Endothelial cell of umbilical vein (primary cell): ENCODE data around the gene HPRT1. TPM values are rescaled to one million over a fixed set of nuclear protein-coding genes. Genes with fewer than 3 reads are reported as not detected.

ENCODE experiments used
- BruUV-seq: library from RNA; stranded (reverse); fragments of 400-500 nt; replicated peaks from 2 replicates; lab custom pipeline; 2021; lab: Mats Ljungman, UMichigan
- CTCF ChIA-PET: fragments of 300-600, 350-600 bp; sonication (Branson Sonifier 250); formaldehyde crosslinking; loops from one replicate; lab custom pipeline; 2021; ENCODE audit warnings: antibody characterized with exemption, inconsistent platforms; lab: Charles Lee
- POLR2A ChIA-PET: fragments of 300-600, 350-600 bp; sonication (Branson Sonifier 250); formaldehyde crosslinking; loops from one replicate; lab custom pipeline; 2021; ENCODE audit warnings: antibody characterized with exemption, inconsistent platforms; lab: Charles Lee
- DNase-seq: peaks from one replicate; pipeline ENCODE4 v3.0.0-alpha.2; 2011; ENCODE audit warnings: low read depth, low spot score
- FAIRE-seq: peaks from 2 replicates; lab custom pipeline; 2011; peaks lifted over from hg19 to GRCh38; lab: Jason Lieb, UNC
- H2AFZ ChIP-seq: 2 replicates; pipeline ENCODE4 v1.6.0; 2012; ENCODE audit warnings: low read depth, low read length, control low read depth, inconsistent platforms
- H3K27ac ChIP-seq: 2 replicates; pipeline ENCODE4 v1.5.1; 2011; ENCODE audit warnings: low read depth, mild to moderate bottlenecking, control low read depth, low read length, moderate library complexity; ENCODE audit not compliant: insufficient read depth
- H3K27me3 ChIP-seq, 2 experiments: 2 replicates each; pipeline versions ENCODE4 v1.6.0 to v1.6.1; 2011; ENCODE audit warnings: low read length in 2 of 2, mixed read lengths in 1 of 2; ENCODE audit not compliant: control insufficient read depth in 2 of 2, insufficient read depth in 2 of 2
- H3K36me3 ChIP-seq, 2 experiments: 2 replicates in 1 of 2; 3 replicates in 1 of 2; pipeline ENCODE4 v1.5.1; 2011; ENCODE audit warnings: low read length in 2 of 2, mild to moderate bottlenecking in 1 of 2, moderate library complexity in 1 of 2; ENCODE audit not compliant: control insufficient read depth in 2 of 2, insufficient read depth in 2 of 2; ENCODE audit errors: extremely low read depth in 1 of 2
- H3K4me1 ChIP-seq: 3 replicates; pipeline ENCODE4 v1.5.1; 2011; ENCODE audit warnings: mild to moderate bottlenecking, low read length; ENCODE audit not compliant: control insufficient read depth, insufficient read depth; ENCODE audit errors: extremely low read depth
- H3K4me2 ChIP-seq: 2 replicates; pipeline ENCODE4 v1.6.1; 2011; ENCODE audit warnings: low read length, control low read depth, mixed read lengths; ENCODE audit not compliant: insufficient read depth
- H3K4me3 ChIP-seq, 3 experiments: fragments of 200-600 bp in 1 of 3; sonication (generic), shearing (Covaris generic) in 1 of 3; replicated peaks in 1 of 3; 2 replicates each; pipeline ENCODE4 v1.5.1; 2011 to 2016; ENCODE audit warnings: control low read depth in 3 of 3, low read length in 3 of 3, mild to moderate bottlenecking in 2 of 3, inconsistent platforms in 1 of 3, low read depth in 1 of 3, moderate library complexity in 1 of 3; ENCODE audit not compliant: insufficient read depth in 1 of 3
- H3K79me2 ChIP-seq: 2 replicates; pipeline ENCODE4 v1.6.0; 2012; ENCODE audit warnings: low read length, inconsistent platforms; ENCODE audit not compliant: control insufficient read depth, insufficient read depth
- H3K9ac ChIP-seq: replicated peaks from 2 replicates; pipeline ENCODE3; 2011; ENCODE audit warnings: low read length, control low read depth; ENCODE audit not compliant: insufficient read depth; ENCODE audit errors: extremely low read depth
- H3K9me1 ChIP-seq: replicated peaks from 3 replicates; pipeline ENCODE4 v1.6.0; 2011; ENCODE audit warnings: mild to moderate bottlenecking, low read length; ENCODE audit not compliant: control insufficient read depth, insufficient read depth; ENCODE audit errors: extremely low read depth
- H3K9me3 ChIP-seq: replicated peaks from 2 replicates; pipeline ENCODE4 v1.5.1; 2012; ENCODE audit warnings: low read length, inconsistent platforms; ENCODE audit not compliant: control insufficient read depth, insufficient read depth
- H4K20me1 ChIP-seq: replicated peaks from 2 replicates; pipeline ENCODE3; 2011; ENCODE audit warnings: mild to moderate bottlenecking, low read length; ENCODE audit not compliant: control insufficient read depth, insufficient read depth; ENCODE audit errors: extremely low read depth
- CTCF ChIP-seq, 2 donors: IDR thresholded peaks; 1 replicate in 1 of 2; 2 replicates in 1 of 2; pipeline ENCODE4 v1.5.1; 2011; ENCODE audit warnings: low read length in 2 of 2, mild to moderate bottlenecking in 2 of 2, moderate library complexity in 2 of 2, control low read depth in 1 of 2, inconsistent platforms in 1 of 2, low read depth in 1 of 2; ENCODE audit not compliant: insufficient read depth in 1 of 2; ENCODE audit errors: extremely low read depth in 1 of 2
- EZH2 ChIP-seq: IDR thresholded peaks from 2 replicates; pipeline ENCODE4 v1.6.1; 2012; ENCODE audit warnings: borderline replicate concordance, low read depth, mild to moderate bottlenecking, moderate library complexity, low read length, inconsistent platforms; ENCODE audit not compliant: severe bottlenecking
- GATA2 ChIP-seq: IDR thresholded peaks from 2 replicates; pipeline ENCODE4 v1.7.0; 2011; ENCODE audit warnings: low read depth, mild to moderate bottlenecking, moderate library complexity, mixed read lengths, low read length; ENCODE audit not compliant: insufficient read length, insufficient read depth
- MYC ChIP-seq: IDR thresholded peaks from one replicate; pipeline ENCODE4 v1.6.1; 2011; ENCODE audit warnings: mild to moderate bottlenecking, low read depth, low read length
- POLR2A ChIP-seq: IDR thresholded peaks from 2 replicates; pipeline ENCODE4 v1.6.1; 2012; ENCODE audit warnings: low read depth, mild to moderate bottlenecking, control low read depth, low read length
- POLR2AphosphoS5 ChIP-seq: IDR thresholded peaks from 2 replicates; pipeline ENCODE4 v1.6.1; 2012; ENCODE audit warnings: low read depth, mild to moderate bottlenecking, control low read depth, low read length, moderate library complexity; ENCODE audit not compliant: insufficient read depth
- dilution Hi-C: fragments of 300-500 bp; cut with MboI; formaldehyde crosslinking; loops from one replicate; pipeline ENCODE4 v1.15.0; 2019; ENCODE audit warnings: low sequenced_read_pairs; ENCODE audit not compliant: extremely low pct_ligation_motif_present
- intact Hi-C: fragments of 100-400 bp; cut with micrococcal nuclease; formaldehyde crosslinking; loops from one replicate; pipeline ENCODE4 v1.10.0; 2022
- microRNA counts: library from miRNA; unstranded; fragments of <30 nt; microRNA quantifications from one replicate; lab custom pipeline; 2016
- microRNA-seq: library from miRNA; unstranded; fragments of <30 nt; microRNA quantifications from one replicate; pipeline ENCODE4 v1.2.0, GENCODE V29; 2021; ENCODE audit warnings: borderline number of aligned reads, borderline replicate concordance
- polyA plus RNA-seq, 4 experiments: library from polyadenylated mRNA; depleted of rRNA in 3 of 4; stranded (reverse) in 3 of 4; unstranded in 1 of 4; fragments of >200 nt; gene quantifications; 2 replicates each; pipeline versions ENCODE4 v1.2.1 to v1.2.3, GENCODE V29; 2011 to 2012; ENCODE audit warnings: missing spikeins in 1 of 4
- small RNA-seq: library from RNA; depleted of rRNA; stranded (forward); fragments of <200 nt; gene quantifications from one replicate; pipeline ENCODE3, GENCODE V24; 2012; ENCODE audit warnings: low replicate concordance, low read depth; ENCODE audit not compliant: insufficient read depth, insufficient read length
- total RNA-seq: library from RNA; stranded (reverse); gene quantifications from 2 replicates; pipeline ENCODE4 v1.2.3, GENCODE V29; 2021
- TF ChIP-seq, protein P1 (sequence below): IDR thresholded peaks from 2 replicates; pipeline ENCODE4 v1.6.1; 2011; ENCODE audit not compliant: insufficient read depth, insufficient read length

Gene HPRT1
- total and polyA plus RNA-seq, 2 donors (not counting 3 experiments of a cell fraction or from before 2014, with no cell fraction given), result 19.2 to 51.0 TPM

DNA sequence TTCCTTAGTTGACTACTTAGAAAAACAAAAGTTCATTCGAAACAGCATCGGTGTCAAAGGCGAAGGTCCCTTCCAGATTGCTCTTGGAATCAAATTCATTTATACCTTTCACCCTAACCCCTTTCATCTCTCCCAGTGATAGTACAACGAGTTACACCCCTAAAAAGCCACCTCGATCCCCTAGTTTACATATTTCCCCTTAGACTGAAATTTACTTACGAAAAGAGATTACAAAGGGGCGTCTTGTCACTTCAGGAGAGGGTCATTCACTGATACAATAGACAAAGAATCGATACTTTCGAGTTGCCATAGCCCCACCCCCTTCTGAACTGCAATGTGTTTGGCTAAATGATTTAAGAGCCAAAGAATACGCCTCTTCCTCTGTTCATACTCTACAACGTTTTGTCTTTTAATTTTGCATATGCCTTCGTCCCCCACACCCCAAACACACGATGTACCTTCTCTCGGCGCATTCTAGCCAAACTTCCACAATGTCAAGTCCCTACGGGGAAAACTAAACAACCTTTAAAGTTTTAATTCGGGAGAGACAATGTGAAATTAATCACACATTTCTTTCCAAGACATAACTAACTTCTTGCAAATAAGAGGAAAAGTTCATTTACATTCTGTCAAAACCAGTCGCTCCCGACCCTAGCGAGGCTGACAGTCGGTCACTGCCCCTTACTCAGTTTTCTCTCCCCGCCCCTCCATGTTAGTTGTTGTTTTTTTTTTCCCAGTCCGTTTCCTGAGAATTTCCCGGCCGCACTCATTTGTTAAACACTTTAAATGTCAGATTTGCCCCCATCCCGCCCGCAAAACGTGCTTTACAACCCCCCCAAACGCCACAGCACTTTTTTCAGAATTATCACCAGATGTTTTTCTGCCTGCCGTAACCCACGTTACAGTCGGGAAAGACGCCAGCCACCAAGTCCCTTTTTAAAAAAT is 88.6 kb downstream of the HPRT1 start:
- TF ChIP-seq CTCF (IDR thresholded peaks at IDR 0.05; ENCODE audit: extremely low read depth in 1 of 2, insufficient read depth in 1 of 2, low read depth in 1 of 2, low read length in 2 of 2) (no peak), POLR2AphosphoS5 (no peak), GATA2 (no peak), MYC (no peak), POLR2A (peak; percentile 60), EZH2 (no peak)
- TF ChIP-seq, protein P1, sequence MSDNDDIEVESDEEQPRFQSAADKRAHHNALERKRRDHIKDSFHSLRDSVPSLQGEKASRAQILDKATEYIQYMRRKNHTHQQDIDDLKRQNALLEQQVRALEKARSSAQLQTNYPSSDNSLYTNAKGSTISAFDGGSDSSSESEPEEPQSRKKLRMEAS, result no peak
- peak; percentile 53 for DNase-seq
- Histone ChIP-seq H3K27me3 (no peaks in the 10 kb centered on the region), H3K79me2 (peaks cover 19% of the 10 kb centered on the region), H3K4me3 (peak overlapping the region; percentile 48 to 97 (median 80)), H3K36me3 (peaks cover 0 to 8% of the 10 kb centered on the region in 2 experiments), H3K9ac (peak overlapping the region; percentile 80), H2AFZ (peak overlapping the region; percentile 31), H4K20me1 (no peaks in the 10 kb centered on the region), H3K9me3 (no peaks in the 10 kb centered on the region), H3K9me1 (no peaks in the 10 kb centered on the region), H3K4me2 (peak overlapping the region; percentile 93), H3K4me1 (peaks cover 37% of the 10 kb centered on the region), H3K27ac (peak overlapping the region; percentile 64)
- intact Hi-C loops (no loop called here), dilution Hi-C loops (no loop called here)
- BruUV-seq, result TSS peak; percentile 63
- FAIRE-seq, result peak; percentile 78
- ChIA-PET CTCF (no interaction called here), POLR2A (no interaction called here)

MicroRNAs encoded within 50 kb of the gene (microRNA counts, 767-probe panel; counts per million panel counts)
- microRNA hsa-miR-424-5p (lab: Ali Mortazavi, UCI) (723 counts per million, percentile 96 among the panel's probes with 10 or more counts), microRNA hsa-miR-450a-5p (lab: Ali Mortazavi, UCI) (723 counts per million, percentile 96 among the panel's probes with 10 or more counts), microRNA hsa-miR-450b-3p (lab: Ali Mortazavi, UCI) (723 counts per million, percentile 96 among the panel's probes with 10 or more counts), microRNA hsa-miR-450b-5p (lab: Ali Mortazavi, UCI) (723 counts per million, percentile 96 among the panel's probes with 10 or more counts), microRNA hsa-miR-503 (lab: Ali Mortazavi, UCI) (723 counts per million, percentile 96 among the panel's probes with 10 or more counts), microRNA hsa-miR-542-3p (lab: Ali Mortazavi, UCI) (723 counts per million, percentile 96 among the panel's probes with 10 or more counts), microRNA hsa-miR-542-5p (lab: Ali Mortazavi, UCI) (723 counts per million, percentile 96 among the panel's probes with 10 or more counts)

Small RNAs within 50 kb of the gene (microRNA-seq; reads per million reads assigned to microRNA genes)
- gene MIR424 (7,488 reads per million, percentile 97 among the genes with 10 or more reads in this experiment), gene MIR450A1 (10.7 reads per million, percentile 26 among the genes with 10 or more reads in this experiment), gene MIR450A2 (7.3 reads per million, percentile 18 among the genes with 10 or more reads in this experiment), gene MIR450B (10.0 reads per million, percentile 25 among the genes with 10 or more reads in this experiment), gene MIR503 (880 reads per million, percentile 81 among the genes with 10 or more reads in this experiment), gene MIR542 (120 reads per million, percentile 58 among the genes with 10 or more reads in this experiment)

Small RNAs within 50 kb of the gene (small RNA-seq; reads per million reads assigned to genes)
- gene AC004383.1 (not detected), gene MIR450A1 (3.7 reads per million, percentile 26 among the genes with 10 or more reads in this experiment), gene MIR450A2 (1.1 reads per million), gene MIR450B (2.0 reads per million), gene MIR503 (5,307 reads per million, percentile 100 among the genes with 10 or more reads in this experiment), gene MIR542 (63.7 reads per million, percentile 94 among the genes with 10 or more reads in this experiment)

Other genes with a start within 250 kb of the HPRT1 start
- gene CCDC160, start 223.0 kb upstream of the HPRT1 start, total RNA-seq, result not detected in 2 replicates
- gene CCDC160, start 223.0 kb upstream of the HPRT1 start, polyA plus RNA-seq, result not detected in 2 replicates
- gene PHF6, start 86.9 kb upstream of the HPRT1 start, total RNA-seq, result 31.1 and 32.3 TPM in 2 replicates
- gene PHF6, start 86.9 kb upstream of the HPRT1 start, polyA plus RNA-seq, result 3.1 and 4.9 TPM in 2 replicates
- gene PLAC1, start 198.3 kb downstream of the HPRT1 start, total RNA-seq, result 0.58 and 0.81 TPM in 2 replicates
- gene PLAC1, start 198.3 kb downstream of the HPRT1 start, polyA plus RNA-seq, result 2.4 and 2.8 TPM in 2 replicates